ENCODE data around the gene FLRT1.

- TF ChIP-seq EZH2 (optimal IDR thresholded peaks at IDR 0.05; ENCODE audit: low read depth, low read length) = no peak
- no peak for TF ChIP-seq CTCF (IDR thresholded peaks at IDR 0.05; ENCODE audit: low read length)
Measured at GRCh38 chr11:64022125-64022784, 13.5 kb upstream of the FLRT1 start.
